Measurements from ENCODE around the gene FAM43A. TPM values are rescaled to one million over a fixed set of nuclear protein-coding genes. Genes with fewer than 3 reads are reported as not detected.

The FAM43A gene
- total RNA-seq, 2 experiments from 2014 or later: 3.8 to 4.1 TPM

GRCh38 chr3:194713299-194714136 is 27.8 kb downstream of the FAM43A start:
- Mint-ChIP-seq H3K9me3 (no peaks in the 10 kb centered on the region), H3K27me3 (no peaks in the 10 kb centered on the region), H3K4me1 (no peaks in the 10 kb centered on the region), H3K4me3 (no peak overlapping the region), H3K27ac (no peak overlapping the region), H3K36me3 (no peaks in the 10 kb centered on the region)
- DNase-seq: no peak

- Mint-ChIP-seq H3K4me1 (no peaks in the 10 kb centered on the region), H3K27me3 (no peaks in the 10 kb centered on the region), H3K4me3 (no peak overlapping the region), H3K9me3 (no peaks in the 10 kb centered on the region), H3K27ac (no peak overlapping the region), H3K36me3 (no peaks in the 10 kb centered on the region)
- DNase-seq: no peak
Observed at GRCh38 chr3:194714137-194714455, 28.4 kb downstream of the FAM43A start.

DNA sequence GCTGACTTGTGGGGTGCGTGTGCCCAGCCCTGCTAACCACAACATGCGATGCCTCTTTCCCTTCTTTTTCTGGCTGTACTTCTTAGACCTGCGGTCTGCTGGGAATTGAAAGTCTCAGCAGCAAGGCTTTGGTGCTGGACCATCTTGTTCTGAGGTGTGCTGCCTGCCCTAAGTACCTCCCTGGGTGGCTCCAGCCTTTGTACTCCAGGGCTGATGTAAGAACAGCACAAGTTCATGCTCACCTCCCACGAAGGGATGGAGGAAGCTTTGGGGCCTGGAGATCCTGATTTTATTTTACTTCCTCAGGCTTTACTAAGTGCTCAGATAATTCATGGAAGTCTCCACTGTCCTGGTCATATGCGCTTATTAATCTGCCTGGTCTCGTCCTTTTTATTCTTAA is 28.9 kb downstream of the FAM43A start:
- DNase-seq: no peak
- Mint-ChIP-seq H3K27me3 (no peaks in the 10 kb centered on the region), H3K9me3 (no peaks in the 10 kb centered on the region), H3K36me3 (no peaks in the 10 kb centered on the region), H3K4me1 (no peaks in the 10 kb centered on the region), H3K27ac (no peak overlapping the region), H3K4me3 (no peak overlapping the region)

GRCh38 chr3:194715022-194715800 is 29.5 kb downstream of the FAM43A start:
- H3K9me3 Mint-ChIP-seq: no peaks in the 10 kb centered on the region
- H3K4me1 Mint-ChIP-seq: no peaks in the 10 kb centered on the region
- no peak overlapping the region for H3K27ac Mint-ChIP-seq
- H3K36me3 Mint-ChIP-seq: no peaks in the 10 kb centered on the region
- H3K27me3 Mint-ChIP-seq: no peaks in the 10 kb centered on the region
- H3K4me3 Mint-ChIP-seq: no peak overlapping the region
- no peak for DNase-seq

DNA sequence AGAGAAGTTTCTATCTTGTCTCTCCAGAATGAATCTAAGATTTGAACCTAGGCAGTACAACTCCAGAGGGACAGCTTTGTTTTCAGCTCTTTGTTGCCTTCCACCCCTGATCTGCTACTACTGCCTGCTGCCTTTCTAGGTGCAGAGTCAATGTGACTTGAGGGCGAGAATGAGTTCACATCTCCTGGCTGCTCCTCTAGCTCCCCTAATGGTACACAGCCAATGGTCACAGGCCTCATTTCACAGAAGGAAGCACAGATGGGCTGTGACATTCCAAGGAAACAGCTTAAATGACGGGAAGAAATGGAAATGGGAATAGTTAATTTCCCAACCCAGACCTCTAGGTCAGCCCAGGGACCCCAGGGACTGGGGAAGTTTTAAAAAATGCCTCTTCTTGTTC is 32.4 kb downstream of the FAM43A start:
- no peaks in the 10 kb centered on the region for H3K27me3 Mint-ChIP-seq
- H3K36me3 Mint-ChIP-seq: no peaks in the 10 kb centered on the region
- no peak overlapping the region for H3K27ac Mint-ChIP-seq
- no peaks in the 10 kb centered on the region for H3K4me1 Mint-ChIP-seq
- no peaks in the 10 kb centered on the region for H3K9me3 Mint-ChIP-seq
- no peak overlapping the region for H3K4me3 Mint-ChIP-seq
- no peak for DNase-seq

DNA sequence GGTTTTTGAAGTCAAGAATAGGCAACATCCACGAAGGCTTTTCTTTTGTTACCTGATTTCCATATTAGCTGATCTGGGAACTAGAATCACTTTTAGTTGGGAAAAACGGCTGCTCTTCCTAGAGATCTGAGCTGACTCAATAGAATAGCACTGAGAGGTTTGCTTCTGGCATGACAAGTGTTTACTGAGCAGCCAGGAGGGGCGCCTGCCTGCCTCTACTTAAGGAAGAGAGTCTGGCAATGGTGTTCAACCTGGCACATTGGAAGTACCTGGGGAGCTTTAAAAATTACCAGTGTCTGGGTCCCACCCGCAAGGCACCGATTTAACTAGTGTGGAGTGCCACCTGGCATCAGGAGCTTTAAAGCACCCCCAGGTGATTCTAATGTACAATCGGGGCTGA is 34.4 kb downstream of the FAM43A start:
- Mint-ChIP-seq H3K36me3 (no peaks in the 10 kb centered on the region), H3K4me1 (no peaks in the 10 kb centered on the region), H3K27me3 (no peaks in the 10 kb centered on the region), H3K4me3 (no peak overlapping the region), H3K27ac (no peak overlapping the region), H3K9me3 (no peaks in the 10 kb centered on the region)
- DNase-seq: no peak

GRCh38 chr3:194723846-194724618 is 38.3 kb downstream of the FAM43A start:
- H3K27me3 Mint-ChIP-seq: peaks cover 3% of the 10 kb centered on the region
- H3K4me3 Mint-ChIP-seq: no peak overlapping the region
- no peak overlapping the region for H3K27ac Mint-ChIP-seq
- no peaks in the 10 kb centered on the region for H3K36me3 Mint-ChIP-seq
- no peak for DNase-seq
- H3K4me1 Mint-ChIP-seq: no peaks in the 10 kb centered on the region
- H3K9me3 Mint-ChIP-seq: no peaks in the 10 kb centered on the region

GRCh38 chr3:194725346-194725745 is 39.7 kb downstream of the FAM43A start:
- no peaks in the 10 kb centered on the region for H3K4me1 Mint-ChIP-seq
- peaks cover 10% of the 10 kb centered on the region for H3K27me3 Mint-ChIP-seq
- no peak overlapping the region for H3K27ac Mint-ChIP-seq
- H3K9me3 Mint-ChIP-seq: no peaks in the 10 kb centered on the region
- H3K36me3 Mint-ChIP-seq: no peaks in the 10 kb centered on the region
- no peak overlapping the region for H3K4me3 Mint-ChIP-seq
- no peak for DNase-seq

GRCh38 chr3:194727435-194728128 is 41.9 kb downstream of the FAM43A start:
- no peaks in the 10 kb centered on the region for H3K36me3 Mint-ChIP-seq
- H3K4me1 Mint-ChIP-seq: no peaks in the 10 kb centered on the region
- H3K9me3 Mint-ChIP-seq: no peaks in the 10 kb centered on the region
- DNase-seq: no peak
- H3K4me3 Mint-ChIP-seq: no peak overlapping the region
- no peak overlapping the region for H3K27ac Mint-ChIP-seq
- H3K27me3 Mint-ChIP-seq: peaks cover 20% of the 10 kb centered on the region

GRCh38 chr3:194728986-194729385 is 43.3 kb downstream of the FAM43A start:
- no peaks in the 10 kb centered on the region for H3K36me3 Mint-ChIP-seq
- H3K4me1 Mint-ChIP-seq: no peaks in the 10 kb centered on the region

DNA sequence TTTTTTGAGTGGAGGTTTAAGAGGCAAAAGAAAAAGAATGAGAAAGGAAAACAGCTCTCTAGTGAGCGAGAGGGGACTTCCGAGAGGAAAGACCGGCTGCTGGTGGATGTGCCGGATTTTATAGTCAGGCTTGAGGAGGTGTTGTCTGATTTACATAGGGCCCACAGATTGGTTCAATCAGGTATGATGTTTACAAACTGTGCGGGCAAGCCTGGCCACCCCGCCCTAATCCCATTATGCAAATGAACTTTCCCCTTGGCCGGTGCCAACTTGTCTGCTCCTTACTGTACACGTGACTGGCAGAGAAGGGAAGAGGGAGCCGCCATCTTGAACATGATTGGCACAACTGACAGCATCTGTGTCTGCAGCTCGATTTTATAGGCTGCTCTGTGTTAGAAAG is 44.7 kb downstream of the FAM43A start:
- Mint-ChIP-seq H3K27me3 (peaks cover 21% of the 10 kb centered on the region), H3K4me1 (no peaks in the 10 kb centered on the region), H3K9me3 (peaks cover 3% of the 10 kb centered on the region), H3K36me3 (no peaks in the 10 kb centered on the region), H3K4me3 (no peak overlapping the region), H3K27ac (no peak overlapping the region)
- DNase-seq: no peak

More at GRCh38 chr3:194728986-194729385, 43.3 kb downstream of the FAM43A start:
- H3K27me3 Mint-ChIP-seq: peaks cover 21% of the 10 kb centered on the region
- H3K4me3 Mint-ChIP-seq: no peak overlapping the region
- no peak overlapping the region for H3K27ac Mint-ChIP-seq
- H3K9me3 Mint-ChIP-seq: no peaks in the 10 kb centered on the region
- DNase-seq: no peak

GRCh38 chr3:194731506-194732073 is 45.9 kb downstream of the FAM43A start:
- H3K4me3 Mint-ChIP-seq: no peak overlapping the region
- DNase-seq: no peak
- H3K9me3 Mint-ChIP-seq: peaks cover 6% of the 10 kb centered on the region
- H3K27me3 Mint-ChIP-seq: peaks cover 18% of the 10 kb centered on the region
- no peaks in the 10 kb centered on the region for H3K4me1 Mint-ChIP-seq
- H3K27ac Mint-ChIP-seq: no peak overlapping the region
- no peaks in the 10 kb centered on the region for H3K36me3 Mint-ChIP-seq

GRCh38 chr3:194732617-194733016 is 46.9 kb downstream of the FAM43A start:
- no peak overlapping the region for H3K4me3 Mint-ChIP-seq
- H3K4me1 Mint-ChIP-seq: no peaks in the 10 kb centered on the region
- peaks cover 18% of the 10 kb centered on the region for H3K27me3 Mint-ChIP-seq
- DNase-seq: no peak
- H3K9me3 Mint-ChIP-seq: peaks cover 6% of the 10 kb centered on the region
- no peaks in the 10 kb centered on the region for H3K36me3 Mint-ChIP-seq
- H3K27ac Mint-ChIP-seq: no peak overlapping the region

DNA sequence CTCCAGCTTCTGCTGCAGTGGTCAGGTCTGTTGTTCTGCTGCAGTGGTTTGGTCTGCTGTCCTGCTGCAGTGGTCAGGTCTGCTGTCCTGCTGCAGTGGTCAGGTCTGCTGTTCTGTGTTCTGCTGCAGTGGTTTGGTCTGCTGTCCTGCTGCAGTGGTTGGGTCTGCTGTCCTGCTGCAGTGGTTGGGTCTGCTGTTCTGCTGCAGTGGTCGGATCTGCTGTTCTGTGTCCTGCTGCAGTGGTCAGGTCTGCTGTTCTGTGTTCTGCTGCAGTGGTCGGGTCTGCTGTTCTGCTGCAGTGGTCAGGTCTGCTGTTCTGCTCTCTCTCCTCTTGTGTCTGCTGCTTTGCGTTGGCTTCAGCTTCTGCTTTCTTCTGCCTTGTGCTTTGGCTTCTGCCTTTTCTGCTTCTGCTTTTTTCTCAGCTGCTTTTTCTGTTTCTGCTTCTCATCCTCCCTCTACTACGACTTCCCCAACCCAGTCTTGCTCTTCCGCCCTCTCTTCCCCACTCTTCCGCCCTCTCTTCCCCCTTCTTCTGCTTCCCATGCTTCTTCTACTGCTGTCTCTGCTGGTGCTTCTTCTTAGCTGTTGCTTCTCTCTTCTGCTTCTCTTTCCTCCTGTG is 50.7 kb downstream of the FAM43A start:
- no peaks in the 10 kb centered on the region for H3K36me3 Mint-ChIP-seq
- DNase-seq: no peak
- H3K9me3 Mint-ChIP-seq: peaks cover 6% of the 10 kb centered on the region
- no peaks in the 10 kb centered on the region for H3K4me1 Mint-ChIP-seq
- no peak overlapping the region for H3K4me3 Mint-ChIP-seq
- peaks cover 21% of the 10 kb centered on the region for H3K27me3 Mint-ChIP-seq
- no peak overlapping the region for H3K27ac Mint-ChIP-seq
